Measurements from ENCODE around the gene PTPRJ.

PTPRJ gene

DNA sequence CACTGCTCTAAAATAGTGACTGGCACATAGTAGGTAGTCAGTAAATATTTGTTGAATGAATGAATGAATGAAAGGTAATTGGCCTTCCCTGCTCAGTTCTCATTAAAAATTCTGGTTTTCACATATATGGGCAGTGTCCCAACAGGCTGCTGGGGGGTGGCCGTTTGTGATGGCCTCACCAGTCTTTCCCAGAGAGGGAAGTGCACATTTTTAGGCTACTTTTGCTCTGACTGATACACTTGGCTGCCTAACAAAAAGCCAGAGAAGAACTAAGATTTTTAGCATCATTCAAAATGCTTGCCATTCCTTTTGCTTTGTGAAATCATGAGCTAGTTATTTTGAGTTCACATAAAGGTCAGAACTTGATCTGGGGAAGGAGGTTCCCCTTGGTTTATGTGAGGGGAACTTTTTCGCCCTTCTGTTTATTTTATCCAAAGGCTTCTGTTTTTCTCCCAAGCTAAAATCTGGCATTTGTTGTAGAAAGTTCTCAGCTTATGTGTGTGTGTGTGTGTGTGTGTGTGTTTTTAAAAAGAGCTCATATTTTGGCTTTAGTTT is 83.1 kb downstream of the PTPRJ start:
- Histone ChIP-seq H3K18ac (ENCODE audit: low read depth in 1 of 2, low read length in 2 of 2) (no peak overlapping the region), H4K8ac (ENCODE audit: low read length) (no peak overlapping the region)

DNA sequence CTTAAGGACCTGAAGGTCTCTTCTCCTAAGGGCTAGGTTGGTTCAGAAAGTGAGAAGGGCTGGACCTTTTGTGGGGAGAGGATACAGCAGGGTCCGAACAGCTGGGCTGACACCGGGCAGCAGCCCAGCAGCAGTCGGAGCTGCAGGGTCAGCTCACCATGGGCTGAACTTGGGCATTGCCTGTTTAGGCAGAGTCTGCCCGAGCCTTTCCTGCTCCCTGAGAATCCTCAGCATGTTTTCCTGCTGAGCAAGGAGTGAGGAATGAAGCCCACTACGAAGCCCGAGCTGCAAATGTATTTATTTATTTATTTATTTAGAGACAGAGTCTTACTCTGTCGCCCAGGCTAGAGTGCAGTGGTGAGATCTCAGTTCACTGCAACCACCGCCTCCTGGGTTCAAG is 83.9 kb downstream of the PTPRJ start:
- peak overlapping the region; percentile 65 for H4K91ac ChIP-seq (ENCODE audit: low read length)
- H3K4me1 ChIP-seq (ENCODE audit: control insufficient read depth, insufficient read depth, low read depth, low read length): peaks cover 28% of the 10 kb centered on the region
- peak overlapping the region; percentile 31 for H3K4me2 ChIP-seq (ENCODE audit: low read length, poor library complexity, severe bottlenecking)
- H2BK15ac ChIP-seq (ENCODE audit: low read depth, poor library complexity, severe bottlenecking): peak overlapping the region; percentile 87
- H2BK120ac ChIP-seq (ENCODE audit: low read depth, low read length): peak overlapping the region; percentile 39
- H3K27me3 ChIP-seq (ENCODE audit: control insufficient read depth in 1 of 2, insufficient read depth in 1 of 2, low read length in 2 of 2): no peaks in the 10 kb centered on the region
- WGBS: 32% methylated on average over 6 of the region's 8 CpGs
- H3K4ac ChIP-seq (ENCODE audit: low read depth in 1 of 2, low read length in 2 of 2): peak overlapping the region; percentile 84 to 85
- peaks cover 2% of the 10 kb centered on the region for H3K79me1 ChIP-seq (replicated peaks; ENCODE audit: low read length, poor library complexity, severe bottlenecking)
- peak overlapping the region; percentile 65 to 94 for H3K18ac ChIP-seq (ENCODE audit: low read depth in 1 of 2, low read length in 2 of 2)
- peaks cover 0 to 8% of the 10 kb centered on the region in 2 experiments for H3K36me3 ChIP-seq (ENCODE audit: control insufficient read depth in 1 of 2, insufficient read depth in 2 of 2, low read depth in 1 of 2, low read length in 2 of 2)
- peak overlapping the region; percentile 81 for H3K9ac ChIP-seq (ENCODE audit: low read length)
- peak overlapping the region in 1 of 2 experiments; percentile 89 for H3K14ac ChIP-seq (ENCODE audit: low read length in 2 of 2)
- H3K9me3 ChIP-seq (ENCODE audit: control insufficient read depth, low read length): no peaks in the 10 kb centered on the region
- peak overlapping the region; percentile 70 for H4K8ac ChIP-seq (ENCODE audit: low read length)
- peak; percentile 81 for DNase-seq
- peak overlapping the region; percentile 99 for H2AK5ac ChIP-seq (ENCODE audit: low read length, severe bottlenecking)
- H3K27ac ChIP-seq (ENCODE audit: low read length, poor library complexity, severe bottlenecking): peak overlapping the region; percentile 97
- H3K4me3 ChIP-seq (ENCODE audit: insufficient read depth in 1 of 2, low read depth in 1 of 2, low read length in 2 of 2): peak overlapping the region in 1 of 2 experiments; percentile 63
- no peak overlapping the region for H3K23ac ChIP-seq (ENCODE audit: low read length in 2 of 2)
- peak overlapping the region; percentile 20 to 97 for H2BK12ac ChIP-seq (ENCODE audit: low read length in 2 of 2)
- H2AFZ ChIP-seq (ENCODE audit: low read depth, low read length): no peak overlapping the region
- peak overlapping the region; percentile 98 for H2BK5ac ChIP-seq (ENCODE audit: low read depth, low read length, poor library complexity, severe bottlenecking)

More for the DNA sequence above, 83.1 kb downstream of the PTPRJ start:
- no peak overlapping the region for H3K23ac ChIP-seq (ENCODE audit: low read length in 2 of 2)
- no peak overlapping the region for H2BK12ac ChIP-seq (ENCODE audit: low read length in 2 of 2)
- no peak overlapping the region for H3K4ac ChIP-seq (ENCODE audit: low read depth in 1 of 2, low read length in 2 of 2)
- peaks cover 27% of the 10 kb centered on the region for H3K4me1 ChIP-seq (ENCODE audit: control insufficient read depth, insufficient read depth, low read depth, low read length)
- H3K27me3 ChIP-seq (ENCODE audit: control insufficient read depth in 1 of 2, insufficient read depth in 1 of 2, low read length in 2 of 2): no peaks in the 10 kb centered on the region
- H3K36me3 ChIP-seq (ENCODE audit: control insufficient read depth in 1 of 2, insufficient read depth in 2 of 2, low read depth in 1 of 2, low read length in 2 of 2): peaks cover 0 to 6% of the 10 kb centered on the region in 2 experiments
- H4K91ac ChIP-seq (ENCODE audit: low read length): no peak overlapping the region
- no peak overlapping the region for H3K14ac ChIP-seq (ENCODE audit: low read length in 2 of 2)
- H2BK120ac ChIP-seq (ENCODE audit: low read depth, low read length): no peak overlapping the region
- H3K4me3 ChIP-seq (ENCODE audit: insufficient read depth in 1 of 2, low read depth in 1 of 2, low read length in 2 of 2): peak overlapping the region in 1 of 2 experiments; percentile 63
- H3K4me2 ChIP-seq (ENCODE audit: low read length, poor library complexity, severe bottlenecking): peak overlapping the region; percentile 30
- peak overlapping the region; percentile 81 for H3K9ac ChIP-seq (ENCODE audit: low read length)
- WGBS: 0% methylated on average over 2 of the region's 2 CpGs
- peaks cover 2% of the 10 kb centered on the region for H3K79me1 ChIP-seq (replicated peaks; ENCODE audit: low read length, poor library complexity, severe bottlenecking)
- peak overlapping the region; percentile 98 for H2BK5ac ChIP-seq (ENCODE audit: low read depth, low read length, poor library complexity, severe bottlenecking)
- H2AFZ ChIP-seq (ENCODE audit: low read depth, low read length): no peak overlapping the region
- no peak overlapping the region for H2BK15ac ChIP-seq (ENCODE audit: low read depth, poor library complexity, severe bottlenecking)
- H2AK5ac ChIP-seq (ENCODE audit: low read length, severe bottlenecking): no peak overlapping the region
- H3K9me3 ChIP-seq (ENCODE audit: control insufficient read depth, low read length): no peaks in the 10 kb centered on the region
- DNase-seq: peak; percentile 92
- H3K27ac ChIP-seq (ENCODE audit: low read length, poor library complexity, severe bottlenecking): peak overlapping the region; percentile 97

DNA sequence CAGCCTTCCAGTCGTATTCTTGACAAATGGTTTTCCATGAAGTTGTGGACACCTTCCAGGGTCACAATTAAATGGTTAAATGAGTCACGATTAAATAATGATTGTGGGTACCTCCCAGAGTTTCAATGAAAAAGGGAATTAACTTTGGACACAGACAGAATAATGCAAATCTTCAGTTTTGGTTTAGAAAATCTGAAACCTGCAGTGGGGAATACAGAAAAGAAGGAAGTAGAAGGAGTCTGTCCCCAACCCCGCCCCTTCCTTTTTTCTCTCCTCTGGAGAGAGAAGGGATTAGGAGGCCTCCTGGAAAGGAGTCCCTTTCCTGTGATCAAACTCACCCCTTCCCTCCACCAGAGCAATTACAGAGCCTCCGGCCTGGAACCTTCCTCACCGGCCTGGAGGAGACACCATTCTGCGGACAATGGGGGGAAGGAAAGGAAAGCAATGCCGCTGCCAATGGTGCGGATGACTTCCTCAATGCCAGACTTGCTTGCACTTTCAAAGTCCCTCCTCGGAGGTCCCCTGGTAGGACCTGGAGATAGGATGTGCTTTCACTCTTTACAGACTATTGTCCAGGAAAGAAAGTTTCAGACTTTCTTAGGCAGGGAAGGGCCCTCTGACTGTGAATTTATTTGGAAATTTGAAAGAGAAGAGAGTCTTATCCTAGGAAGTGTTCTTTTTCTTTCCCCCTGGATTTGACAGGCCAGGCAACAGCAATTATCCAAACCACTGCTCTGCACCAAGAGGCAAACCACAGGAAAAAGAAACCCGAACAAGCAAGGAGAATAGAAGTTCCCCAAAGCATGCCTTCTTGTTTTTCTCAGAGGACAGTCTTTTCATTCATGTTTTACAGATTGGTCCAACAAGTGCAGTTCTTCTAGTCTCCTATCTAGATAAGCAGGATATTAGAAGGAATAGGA is 86.8 kb downstream of the PTPRJ start:
- no peak for DNase-seq
- WGBS: 82% methylated on average over 9 of the region's 10 CpGs
- peak overlapping the region; percentile 30 for H4K91ac ChIP-seq (ENCODE audit: low read length)

More for the DNA sequence above, 86.8 kb downstream of the PTPRJ start:
- no peak overlapping the region for H3K23ac ChIP-seq (ENCODE audit: low read length in 2 of 2)
- peaks cover 3 to 13% of the 10 kb centered on the region in 2 experiments for H3K36me3 ChIP-seq (ENCODE audit: control insufficient read depth in 1 of 2, insufficient read depth in 2 of 2, low read depth in 1 of 2, low read length in 2 of 2)
- H3K27ac ChIP-seq (ENCODE audit: low read length, poor library complexity, severe bottlenecking): peak overlapping the region; percentile 38
- no peaks in the 10 kb centered on the region for H3K9me3 ChIP-seq (ENCODE audit: control insufficient read depth, low read length)
- H2AFZ ChIP-seq (ENCODE audit: low read depth, low read length): no peak overlapping the region
- H2BK15ac ChIP-seq (ENCODE audit: low read depth, poor library complexity, severe bottlenecking): no peak overlapping the region
- peak overlapping the region; percentile 53 for H2AK5ac ChIP-seq (ENCODE audit: low read length, severe bottlenecking)
- peaks cover 17% of the 10 kb centered on the region for H3K4me1 ChIP-seq (ENCODE audit: control insufficient read depth, insufficient read depth, low read depth, low read length)
- no peak overlapping the region for H3K9ac ChIP-seq (ENCODE audit: low read length)
- H2BK5ac ChIP-seq (ENCODE audit: low read depth, low read length, poor library complexity, severe bottlenecking): peak overlapping the region; percentile 19
- H3K27me3 ChIP-seq (ENCODE audit: control insufficient read depth in 1 of 2, insufficient read depth in 1 of 2, low read length in 2 of 2): no peaks in the 10 kb centered on the region
- H3K4me2 ChIP-seq (ENCODE audit: low read length, poor library complexity, severe bottlenecking): no peak overlapping the region
- peak overlapping the region in 1 of 2 experiments; percentile 77 for H3K4ac ChIP-seq (ENCODE audit: low read depth in 1 of 2, low read length in 2 of 2)
- H3K14ac ChIP-seq (ENCODE audit: low read length in 2 of 2): no peak overlapping the region
- no peak overlapping the region for H3K18ac ChIP-seq (ENCODE audit: low read depth in 1 of 2, low read length in 2 of 2)
- peak overlapping the region; percentile 57 for H4K8ac ChIP-seq (ENCODE audit: low read length)
- peaks cover 3% of the 10 kb centered on the region for H3K79me1 ChIP-seq (replicated peaks; ENCODE audit: low read length, poor library complexity, severe bottlenecking)
- no peak overlapping the region for H3K4me3 ChIP-seq (ENCODE audit: insufficient read depth in 1 of 2, low read depth in 1 of 2, low read length in 2 of 2)
- peak overlapping the region in 1 of 2 experiments; percentile 32 for H2BK12ac ChIP-seq (ENCODE audit: low read length in 2 of 2)
- H2BK120ac ChIP-seq (ENCODE audit: low read depth, low read length): no peak overlapping the region
